ENCODE data around the gene PTGDS.

DNA sequence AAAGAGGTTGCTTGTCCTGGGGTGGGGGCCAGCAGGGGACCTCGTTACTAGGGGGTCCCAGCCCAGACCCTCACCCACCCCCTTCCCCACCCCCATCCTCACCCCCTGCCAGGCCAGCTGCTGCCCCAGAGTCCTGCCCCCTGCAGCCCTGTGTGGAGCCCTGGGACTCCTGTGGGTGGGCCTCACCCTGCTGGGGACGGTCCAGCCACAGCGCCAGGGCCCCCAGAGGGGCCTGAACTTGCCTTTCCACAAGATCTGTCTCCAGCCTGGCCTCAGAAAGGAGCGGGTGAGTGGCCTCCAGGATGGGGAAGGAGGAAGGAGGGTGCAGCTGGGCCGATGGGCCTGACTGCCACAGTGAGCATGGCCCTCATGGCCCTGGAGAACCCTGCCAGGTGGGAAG, 7.5 kb upstream of the PTGDS start:
- TF ChIP-seq CTCF (IDR thresholded peaks at IDR 0.05) (no peak), POLR2AphosphoS5 (IDR thresholded peaks at IDR 0.05) (no peak), EP300 (IDR thresholded peaks at IDR 0.05) (no peak)

Measured in suprapubic skin (tissue), 4 donors.